ENCODE data around the gene TCN2.
A peak's percentile ranks its signal among the peaks of the same experiment; 100 is the strongest.
"Not testable (repeated sequence)": the region's sequence is repeated elsewhere in the genome, so short reads cannot be mapped to it uniquely, and the experiment has no call there.

The TCN2 gene

GRCh38 chr22:30665266-30665665, 58.3 kb downstream of the TCN2 start:
- no CpG with 5 or more reads among the region's 2 CpGs for WGBS (ENCODE audit: insufficient coverage, insufficient read length)
- DNase-seq (ENCODE audit: low read depth, low spot score): no peak
- no peak overlapping the region for H3K27ac ChIP-seq (ENCODE audit: low read length)

GRCh38 chr22:30665786-30666185, 58.8 kb downstream of the TCN2 start:
- Histone ChIP-seq H3K36me3 (ENCODE audit: control insufficient read depth, insufficient read depth, low read length) (0 out of 2 replicates have a peak, but pooled peaks cover 2% of the 10 kb centered on the region), H3K27me3 (ENCODE audit: control insufficient read depth, insufficient read depth, low read length) (no peaks in the 10 kb centered on the region; the same call in 1 of the 2 replicates), H3K27ac (ENCODE audit: low read length) (no peak overlapping the region), H3K4me1 (ENCODE audit: control insufficient read depth, insufficient read depth, low read length) (no peaks in the 10 kb centered on the region), H3K4me3 (ENCODE audit: low read length) (no peak overlapping the region), H3K9me3 (ENCODE audit: control insufficient read depth, insufficient read depth, low read length) (no peaks in the 10 kb centered on the region)
- DNase-seq (ENCODE audit: low read depth, low spot score): no peak
- no CpG with 5 or more reads among the region's 4 CpGs for WGBS (ENCODE audit: insufficient coverage, insufficient read length)

More at GRCh38 chr22:30665266-30665665, 58.3 kb downstream of the TCN2 start:
- H3K36me3 ChIP-seq (ENCODE audit: control insufficient read depth, insufficient read depth, low read length): 0 out of 2 replicates have a peak, but pooled peaks cover 2% of the 10 kb centered on the region
- no peaks in the 10 kb centered on the region for H3K9me3 ChIP-seq (ENCODE audit: control insufficient read depth, insufficient read depth, low read length)
- H3K4me1 ChIP-seq (ENCODE audit: control insufficient read depth, insufficient read depth, low read length): no peaks in the 10 kb centered on the region
- H3K4me3 ChIP-seq (ENCODE audit: low read length): no peak overlapping the region
- H3K27me3 ChIP-seq (ENCODE audit: control insufficient read depth, insufficient read depth, low read length): no peaks in the 10 kb centered on the region; the same call in 1 of the 2 replicates

- DNase-seq (ENCODE audit: low read depth, low spot score): no peak
- Histone ChIP-seq H3K27me3 (ENCODE audit: control insufficient read depth, insufficient read depth, low read length) (no peaks in the 10 kb centered on the region; the same call in 1 of the 2 replicates), H3K36me3 (ENCODE audit: control insufficient read depth, insufficient read depth, low read length) (0 out of 2 replicates have a peak, but pooled peaks cover 2% of the 10 kb centered on the region), H3K27ac (ENCODE audit: low read length) (no peak overlapping the region), H3K9me3 (ENCODE audit: control insufficient read depth, insufficient read depth, low read length) (no peaks in the 10 kb centered on the region), H3K4me1 (ENCODE audit: control insufficient read depth, insufficient read depth, low read length) (no peaks in the 10 kb centered on the region), H3K4me3 (ENCODE audit: low read length) (peak overlapping the region; percentile 27; the same call in 1 of the 2 replicates)
- WGBS (ENCODE audit: insufficient coverage, insufficient read length): no CpG with 5 or more reads among the region's 18 CpGs
Measured at GRCh38 chr22:30667107-30667493, 60.1 kb downstream of the TCN2 start.

GRCh38 chr22:30667494-30668385, 60.8 kb downstream of the TCN2 start, which contains the start of gene DUSP18:
Gene DUSP18, minus strand, starts transcription at chr22:30667875. Its CDS starts 3,872 bp downstream, at chr22:30664003.
- H3K4me1 ChIP-seq (ENCODE audit: control insufficient read depth, insufficient read depth, low read length): no peaks in the 10 kb centered on the region
- H3K9me3 ChIP-seq (ENCODE audit: control insufficient read depth, insufficient read depth, low read length): no peaks in the 10 kb centered on the region
- H3K36me3 ChIP-seq (ENCODE audit: control insufficient read depth, insufficient read depth, low read length): 0 out of 2 replicates have a peak, but pooled peaks cover 2% of the 10 kb centered on the region
- DNase-seq (ENCODE audit: low read depth, low spot score): peak; percentile 89
- peak within 1 kb of the TSS; percentile 68; the same call in 1 of the 2 replicates for H3K4me3 ChIP-seq (ENCODE audit: low read length)
- no peaks in the 10 kb centered on the region; the same call in 1 of the 2 replicates for H3K27me3 ChIP-seq (ENCODE audit: control insufficient read depth, insufficient read depth, low read length)
- H3K27ac ChIP-seq (ENCODE audit: low read length): no peak within 1 kb of the TSS
- WGBS (ENCODE audit: insufficient coverage, insufficient read length): no CpG with 5 or more reads among the region's 77 CpGs

GRCh38 chr22:30668386-30668710, 61.4 kb downstream of the TCN2 start:
- no peaks in the 10 kb centered on the region; the same call in 1 of the 2 replicates for H3K27me3 ChIP-seq (ENCODE audit: control insufficient read depth, insufficient read depth, low read length)
- H3K4me1 ChIP-seq (ENCODE audit: control insufficient read depth, insufficient read depth, low read length): no peaks in the 10 kb centered on the region
- H3K9me3 ChIP-seq (ENCODE audit: control insufficient read depth, insufficient read depth, low read length): no peaks in the 10 kb centered on the region
- H3K4me3 ChIP-seq (ENCODE audit: low read length): peak overlapping the region; percentile 68; the same call in 1 of the 2 replicates
- 0 out of 2 replicates have a peak, but pooled peaks cover 2% of the 10 kb centered on the region for H3K36me3 ChIP-seq (ENCODE audit: control insufficient read depth, insufficient read depth, low read length)
- no peak overlapping the region for H3K27ac ChIP-seq (ENCODE audit: low read length)
- no CpG with 5 or more reads among the region's 10 CpGs for WGBS (ENCODE audit: insufficient coverage, insufficient read length)
- DNase-seq (ENCODE audit: low read depth, low spot score): no peak

GRCh38 chr22:30671071-30671470, 64.1 kb downstream of the TCN2 start:
- Histone ChIP-seq H3K27me3 (ENCODE audit: control insufficient read depth, insufficient read depth, low read length) (no peaks in the 10 kb centered on the region; the same call in 1 of the 2 replicates), H3K36me3 (ENCODE audit: control insufficient read depth, insufficient read depth, low read length) (no peaks in the 10 kb centered on the region), H3K9me3 (ENCODE audit: control insufficient read depth, insufficient read depth, low read length) (no peaks in the 10 kb centered on the region), H3K4me3 (ENCODE audit: low read length) (no peak overlapping the region), H3K27ac (ENCODE audit: low read length) (no peak overlapping the region), H3K4me1 (ENCODE audit: control insufficient read depth, insufficient read depth, low read length) (no peaks in the 10 kb centered on the region)
- no peak for DNase-seq (ENCODE audit: low read depth, low spot score)
- WGBS (ENCODE audit: insufficient coverage, insufficient read length): no CpG with 5 or more reads among the region's 3 CpGs

GRCh38 chr22:30673136-30673535, 66.2 kb downstream of the TCN2 start:
- no peaks in the 10 kb centered on the region; the same call in 1 of the 2 replicates for H3K27me3 ChIP-seq (ENCODE audit: control insufficient read depth, insufficient read depth, low read length)
- H3K4me1 ChIP-seq (ENCODE audit: control insufficient read depth, insufficient read depth, low read length): no peaks in the 10 kb centered on the region
- WGBS (ENCODE audit: insufficient coverage, insufficient read length): no CpG with 5 or more reads among the region's 4 CpGs
- no peak overlapping the region for H3K4me3 ChIP-seq (ENCODE audit: low read length)
- no peaks in the 10 kb centered on the region for H3K9me3 ChIP-seq (ENCODE audit: control insufficient read depth, insufficient read depth, low read length)
- H3K27ac ChIP-seq (ENCODE audit: low read length): no peak overlapping the region
- DNase-seq (ENCODE audit: low read depth, low spot score): no peak
- H3K36me3 ChIP-seq (ENCODE audit: control insufficient read depth, insufficient read depth, low read length): no peaks in the 10 kb centered on the region

GRCh38 chr22:30674482-30674881, 67.5 kb downstream of the TCN2 start:
- Histone ChIP-seq H3K4me3 (ENCODE audit: low read length) (no peak overlapping the region), H3K9me3 (ENCODE audit: control insufficient read depth, insufficient read depth, low read length) (no peaks in the 10 kb centered on the region), H3K27me3 (ENCODE audit: control insufficient read depth, insufficient read depth, low read length) (no peaks in the 10 kb centered on the region), H3K27ac (ENCODE audit: low read length) (no peak overlapping the region), H3K36me3 (ENCODE audit: control insufficient read depth, insufficient read depth, low read length) (no peaks in the 10 kb centered on the region), H3K4me1 (ENCODE audit: control insufficient read depth, insufficient read depth, low read length) (no peaks in the 10 kb centered on the region)
- no CpG with 5 or more reads among the region's 6 CpGs for WGBS (ENCODE audit: insufficient coverage, insufficient read length)
- DNase-seq (ENCODE audit: low read depth, low spot score): no peak

GRCh38 chr22:30675436-30675835, 68.5 kb downstream of the TCN2 start:
- DNase-seq (ENCODE audit: low read depth, low spot score): no peak
- Histone ChIP-seq H3K27ac (ENCODE audit: low read length) (no peak overlapping the region), H3K27me3 (ENCODE audit: control insufficient read depth, insufficient read depth, low read length) (no peaks in the 10 kb centered on the region), H3K9me3 (ENCODE audit: control insufficient read depth, insufficient read depth, low read length) (no peaks in the 10 kb centered on the region), H3K4me1 (ENCODE audit: control insufficient read depth, insufficient read depth, low read length) (no peaks in the 10 kb centered on the region), H3K4me3 (ENCODE audit: low read length) (no peak overlapping the region), H3K36me3 (ENCODE audit: control insufficient read depth, insufficient read depth, low read length) (no peaks in the 10 kb centered on the region)
- no CpG with 5 or more reads among the region's 9 CpGs for WGBS (ENCODE audit: insufficient coverage, insufficient read length)

- no CpG with 5 or more reads among the region's 3 CpGs for WGBS (ENCODE audit: insufficient coverage, insufficient read length)
- not testable (repeated sequence) for H3K27ac ChIP-seq (ENCODE audit: low read length); H3K36me3 ChIP-seq (ENCODE audit: control insufficient read depth, insufficient read depth, low read length); H3K4me3 ChIP-seq (ENCODE audit: low read length); DNase-seq (ENCODE audit: low read depth, low spot score); H3K4me1 ChIP-seq (ENCODE audit: control insufficient read depth, insufficient read depth, low read length); H3K27me3 ChIP-seq (ENCODE audit: control insufficient read depth, insufficient read depth, low read length); H3K9me3 ChIP-seq (ENCODE audit: control insufficient read depth, insufficient read depth, low read length)
Measured at GRCh38 chr22:30676565-30676964, 69.6 kb downstream of the TCN2 start.

All from iPS DF 6.9 (cell line).